LNCAP (cell line): ENCODE measurements around the gene PTPRN2.

Experiments used
- CTCF ChIP-seq: fragments of 450-650 bp; IDR thresholded peaks from 2 replicates; pipeline ENCODE4 v1.5.1; 2017; ENCODE audit warnings: mild to moderate bottlenecking

The PTPRN2 gene

GRCh38 chr7:157633465-157634185, 954.0 kb downstream of the PTPRN2 start:
- no peak for TF ChIP-seq CTCF

GRCh38 chr7:157630301-157630853, 957.2 kb downstream of the PTPRN2 start:
- no peak for TF ChIP-seq CTCF

- TF ChIP-seq CTCF = no peak
Measured at GRCh38 chr7:157628456-157628855, 959.2 kb downstream of the PTPRN2 start.

- no peak for TF ChIP-seq CTCF
Measured at GRCh38 chr7:157627646-157628045, 960.0 kb downstream of the PTPRN2 start.

GRCh38 chr7:157627033-157627432, 960.6 kb downstream of the PTPRN2 start:
- TF ChIP-seq CTCF = no peak

- no peak for TF ChIP-seq CTCF
Measured at GRCh38 chr7:157625973-157626742, 961.5 kb downstream of the PTPRN2 start.

- TF ChIP-seq CTCF = no peak
Measured at GRCh38 chr7:157623556-157623955, 964.1 kb downstream of the PTPRN2 start.
